C4-2B (cell line): ENCODE measurements around the gene AFAP1L1.

ENCODE experiments used
- CTCF ChIP-seq: fragments of 450-650 bp; conservative IDR thresholded peaks from 2 replicates; pipeline ENCODE4 v1.5.1; 2017; ENCODE audit warnings: mild to moderate bottlenecking
- ZFX ChIP-seq: fragments of 450-650 bp; IDR thresholded peaks from 2 replicates; pipeline ENCODE4 v1.6.1; 2017

GRCh38 chr5:149382517-149383220, 111.0 kb downstream of the AFAP1L1 start:
- TF ChIP-seq CTCF (no peak), ZFX (no peak)
